Astrocyte (in vitro differentiated cells and primary cell): ENCODE results near the gene RPN2.

Source experiments
- EZH2 ChIP-seq: IDR thresholded peaks from 2 replicates; pipeline ENCODE4 v1.6.1; 2012; ENCODE audit warnings: mild to moderate bottlenecking, low read length, inconsistent platforms; ENCODE audit not compliant: insufficient read depth
- TF ChIP-seq, protein P1 (sequence below): IDR thresholded peaks from 2 replicates; pipeline ENCODE4 v1.5.1; 2011; ENCODE audit warnings: low read depth, mild to moderate bottlenecking, inconsistent platforms, low read length, moderate library complexity; ENCODE audit not compliant: insufficient read depth

DNA sequence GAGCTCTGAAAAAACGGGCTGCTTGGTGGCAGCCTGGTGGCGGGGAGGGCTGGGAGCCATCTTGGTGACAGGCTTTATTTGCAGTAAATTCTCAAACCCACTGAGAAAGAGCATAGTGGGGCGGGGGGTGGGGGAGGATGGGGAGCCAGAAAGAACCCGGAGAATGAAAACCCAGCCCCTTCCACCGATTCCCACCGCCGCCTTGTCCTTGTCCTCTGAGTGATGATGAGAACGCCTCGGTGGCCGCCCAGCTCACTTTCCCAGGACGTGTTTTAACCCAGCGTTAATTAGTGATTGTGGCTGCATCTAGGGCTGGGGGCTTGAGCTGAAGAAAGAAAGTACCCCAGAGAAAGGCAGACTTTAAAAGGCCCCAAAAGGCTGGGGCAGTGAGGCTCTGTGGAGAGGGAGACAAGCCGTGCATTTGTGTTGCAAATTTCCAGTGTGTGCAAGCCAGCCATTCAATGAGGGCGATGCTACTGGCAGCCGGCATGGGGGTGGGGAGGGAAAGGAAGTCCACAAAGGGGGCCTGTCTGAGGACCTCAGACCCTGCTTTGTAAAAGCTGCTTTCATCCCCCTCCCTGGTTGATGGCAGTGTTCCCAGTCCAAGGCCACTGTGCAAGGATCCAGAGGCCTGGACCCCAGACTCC, 88.7 kb downstream of the RPN2 start:
- TF ChIP-seq EZH2: no peak
- TF ChIP-seq, protein P1, sequence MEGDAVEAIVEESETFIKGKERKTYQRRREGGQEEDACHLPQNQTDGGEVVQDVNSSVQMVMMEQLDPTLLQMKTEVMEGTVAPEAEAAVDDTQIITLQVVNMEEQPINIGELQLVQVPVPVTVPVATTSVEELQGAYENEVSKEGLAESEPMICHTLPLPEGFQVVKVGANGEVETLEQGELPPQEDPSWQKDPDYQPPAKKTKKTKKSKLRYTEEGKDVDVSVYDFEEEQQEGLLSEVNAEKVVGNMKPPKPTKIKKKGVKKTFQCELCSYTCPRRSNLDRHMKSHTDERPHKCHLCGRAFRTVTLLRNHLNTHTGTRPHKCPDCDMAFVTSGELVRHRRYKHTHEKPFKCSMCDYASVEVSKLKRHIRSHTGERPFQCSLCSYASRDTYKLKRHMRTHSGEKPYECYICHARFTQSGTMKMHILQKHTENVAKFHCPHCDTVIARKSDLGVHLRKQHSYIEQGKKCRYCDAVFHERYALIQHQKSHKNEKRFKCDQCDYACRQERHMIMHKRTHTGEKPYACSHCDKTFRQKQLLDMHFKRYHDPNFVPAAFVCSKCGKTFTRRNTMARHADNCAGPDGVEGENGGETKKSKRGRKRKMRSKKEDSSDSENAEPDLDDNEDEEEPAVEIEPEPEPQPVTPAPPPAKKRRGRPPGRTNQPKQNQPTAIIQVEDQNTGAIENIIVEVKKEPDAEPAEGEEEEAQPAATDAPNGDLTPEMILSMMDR: no peak
